ENCODE measurements around the gene DOCK8.

Gene DOCK8

GRCh38 chr9:436482-436881, 221.8 kb downstream of the DOCK8 start:
- FAIRE-seq, result no peak

GRCh38 chr9:437066-437465, 222.4 kb downstream of the DOCK8 start:
- FAIRE-seq, result no peak

- no peak for FAIRE-seq
Measured at GRCh38 chr9:437574-438001, 222.9 kb downstream of the DOCK8 start.

- FAIRE-seq, result no peak
Measured at GRCh38 chr9:438066-438465, 223.4 kb downstream of the DOCK8 start.

GRCh38 chr9:438961-439768, 224.5 kb downstream of the DOCK8 start:
- FAIRE-seq, result no peak

- no peak for FAIRE-seq
Measured at GRCh38 chr9:441126-441525, 226.5 kb downstream of the DOCK8 start.

- FAIRE-seq, result no peak
Measured at GRCh38 chr9:444528-444927, 229.9 kb downstream of the DOCK8 start.

- no peak for FAIRE-seq
Measured at GRCh38 chr9:445033-445432, 230.4 kb downstream of the DOCK8 start.

GRCh38 chr9:446074-446699, 231.5 kb downstream of the DOCK8 start:
- FAIRE-seq, result no peak

- FAIRE-seq, result no peak
Measured at GRCh38 chr9:447230-448025, 232.8 kb downstream of the DOCK8 start.

GRCh38 chr9:450057-450456, 235.4 kb downstream of the DOCK8 start:
- no peak for FAIRE-seq

GRCh38 chr9:450561-450960, 235.9 kb downstream of the DOCK8 start:
- no peak for FAIRE-seq

GRCh38 chr9:453832-454231, 239.2 kb downstream of the DOCK8 start:
- no peak for FAIRE-seq

- no peak for FAIRE-seq
Measured at GRCh38 chr9:456365-456764, 241.7 kb downstream of the DOCK8 start.

GRCh38 chr9:458590-458989, 243.9 kb downstream of the DOCK8 start:
- FAIRE-seq, result no peak

GRCh38 chr9:459491-460444, 245.1 kb downstream of the DOCK8 start:
- FAIRE-seq, result no peak

GRCh38 chr9:462121-462520, 247.5 kb downstream of the DOCK8 start:
- no peak for FAIRE-seq

- no peak for FAIRE-seq
Measured at GRCh38 chr9:462606-463005, 247.9 kb downstream of the DOCK8 start.

- FAIRE-seq, result no peak
Measured at GRCh38 chr9:463455-464171, 248.9 kb downstream of the DOCK8 start.

GRCh38 chr9:466747-467146, 252.1 kb downstream of the DOCK8 start:
- FAIRE-seq, result no peak

GRCh38 chr9:468766-469426, 254.2 kb downstream of the DOCK8 start:
- no peak for FAIRE-seq

Measured in G401.6 (cell line).